Measurements from ENCODE around the gene SLC22A12.

- TF ChIP-seq CTCF (IDR thresholded peaks at IDR 0.05; ENCODE audit: low read depth, low read length) (no peak), POLR2A (IDR thresholded peaks at IDR 0.05; ENCODE audit: extremely low read depth, insufficient read length) (no peak)
Measured at GRCh38 chr11:64546600-64546999, 44.4 kb upstream of the SLC22A12 start.

Data from NB4 (cell line).